Neuron (in vitro differentiated cells): Measurements from ENCODE around the gene HHLA2.

ENCODE experiments used
- H2AFZ ChIP-seq: one replicate; pipeline ENCODE4 v1.6.1; 2013; ENCODE audit warnings: low read depth, mild to moderate bottlenecking, inconsistent platforms, low read length, moderate library complexity
- H3K27me3 ChIP-seq: one replicate; pipeline ENCODE4 v1.6.1; 2013; ENCODE audit warnings: low read length; ENCODE audit not compliant: insufficient read depth
- H3K36me3 ChIP-seq: one replicate; pipeline ENCODE4 v1.6.1; 2013; ENCODE audit warnings: low read length; ENCODE audit not compliant: insufficient read depth
- H3K4me1 ChIP-seq: one replicate; pipeline ENCODE4 v1.6.1; 2013; ENCODE audit warnings: low read length; ENCODE audit not compliant: insufficient read depth
- H3K4me3 ChIP-seq: 2 replicates; pipeline ENCODE4 v1.5.1; 2013; ENCODE audit warnings: mild to moderate bottlenecking, low read length, moderate library complexity
- H3K9me3 ChIP-seq: one replicate; pipeline ENCODE4 v1.6.1; 2013; ENCODE audit warnings: low read length

Gene HHLA2

DNA sequence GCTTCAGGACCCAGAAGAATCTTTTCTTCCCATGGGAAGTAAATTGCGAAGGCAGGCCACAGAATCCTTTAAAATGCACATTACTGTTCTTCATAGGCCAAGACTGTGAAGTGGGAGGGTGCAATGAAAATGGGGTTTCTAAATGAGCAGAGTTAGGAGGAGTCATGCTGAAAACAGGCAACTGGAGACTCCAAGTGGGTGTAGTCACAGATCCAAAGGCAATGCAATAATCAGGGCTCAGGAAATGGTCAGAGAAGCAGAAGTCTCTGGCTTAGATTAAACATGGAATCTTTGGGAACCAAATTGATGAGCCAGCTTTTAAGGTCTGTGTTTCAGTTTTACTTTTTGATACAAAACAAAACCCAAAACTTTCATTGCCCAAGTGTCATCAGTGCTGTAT is 37.6 kb downstream of the HHLA2 start:
- H3K27me3 ChIP-seq = no peaks in the 10 kb centered on the region
- no peak overlapping the region for H3K4me3 ChIP-seq
- H3K9me3 ChIP-seq = no peaks in the 10 kb centered on the region
- no peaks in the 10 kb centered on the region for H3K36me3 ChIP-seq
- H2AFZ ChIP-seq = no peak overlapping the region
- no peaks in the 10 kb centered on the region for H3K4me1 ChIP-seq

DNA sequence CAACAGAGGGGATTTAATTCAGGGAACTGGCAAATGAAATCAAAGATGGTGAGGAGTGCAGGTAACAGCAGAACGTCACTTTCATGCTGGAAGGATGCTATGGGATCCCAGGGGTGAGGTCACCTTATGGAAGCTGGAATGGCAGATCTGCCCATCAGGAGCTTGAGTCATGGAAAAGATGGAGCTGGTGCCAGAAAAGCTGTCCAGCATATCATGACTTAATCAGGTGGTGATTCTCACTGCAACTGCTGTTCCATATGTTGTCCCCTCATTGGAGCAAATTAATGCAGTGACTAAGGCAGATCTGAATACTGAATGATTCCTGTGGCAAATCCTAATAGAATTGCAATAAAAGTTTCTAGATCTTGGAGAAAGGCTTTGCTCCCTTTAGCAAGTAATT is 38.4 kb downstream of the HHLA2 start:
- Histone ChIP-seq H3K27me3 (no peaks in the 10 kb centered on the region), H3K36me3 (no peaks in the 10 kb centered on the region), H3K9me3 (no peaks in the 10 kb centered on the region), H3K4me3 (no peak overlapping the region), H2AFZ (no peak overlapping the region), H3K4me1 (no peaks in the 10 kb centered on the region)

DNA sequence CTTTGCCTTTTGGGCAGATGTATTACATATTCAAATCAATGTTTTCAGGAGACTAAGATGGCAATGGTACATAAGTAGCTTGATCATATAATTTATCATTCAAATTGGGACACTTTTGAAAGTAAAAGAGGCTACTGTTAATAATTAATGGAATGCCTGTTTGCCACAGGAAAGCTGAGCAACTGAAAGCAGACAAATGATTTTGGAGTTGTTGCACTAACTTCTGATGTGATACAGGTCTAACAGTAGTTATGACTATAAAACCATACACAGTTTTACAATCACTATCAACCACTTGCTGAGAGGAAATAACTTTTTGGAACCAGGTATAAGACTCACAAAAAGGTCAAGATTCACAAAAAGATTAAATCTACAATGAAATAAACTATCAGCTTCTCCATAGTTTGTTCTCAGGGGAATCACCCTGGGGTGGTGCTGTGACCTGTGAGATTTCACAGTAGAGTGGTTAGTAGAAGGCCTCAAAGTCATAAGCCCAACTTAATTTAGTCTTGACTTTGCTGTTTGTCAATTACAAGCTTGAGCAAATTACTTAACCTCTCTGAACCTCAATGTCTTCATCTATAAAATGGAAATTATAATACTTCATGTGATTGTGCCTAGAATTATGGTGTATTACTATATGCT is 42.7 kb downstream of the HHLA2 start:
- Histone ChIP-seq H3K4me3 (no peak overlapping the region), H2AFZ (no peak overlapping the region), H3K36me3 (no peaks in the 10 kb centered on the region), H3K4me1 (no peaks in the 10 kb centered on the region), H3K27me3 (no peaks in the 10 kb centered on the region), H3K9me3 (no peaks in the 10 kb centered on the region)

DNA sequence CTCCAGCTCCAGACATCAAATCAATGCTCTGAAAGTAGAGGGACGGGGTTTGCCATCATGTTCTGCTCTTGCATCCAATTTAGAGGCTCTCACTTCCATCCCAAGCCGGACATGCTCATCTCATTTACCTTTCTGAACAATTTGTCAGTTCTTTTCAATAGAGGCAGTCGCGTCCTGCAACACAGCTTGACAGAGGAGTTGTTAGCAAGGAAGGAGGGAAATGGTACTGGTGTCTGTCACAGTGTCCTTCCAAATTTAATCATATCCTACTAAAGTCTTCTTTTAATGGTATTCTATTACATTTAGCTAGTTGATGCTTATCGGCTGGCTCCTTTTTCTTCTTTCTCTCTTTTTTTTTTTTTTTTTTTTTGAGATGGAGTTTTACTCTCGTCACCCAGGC is 45.6 kb downstream of the HHLA2 start:
- H3K27me3 ChIP-seq = no peaks in the 10 kb centered on the region
- peaks cover 16% of the 10 kb centered on the region for H3K4me1 ChIP-seq
- no peaks in the 10 kb centered on the region for H3K9me3 ChIP-seq
- no peak overlapping the region for H2AFZ ChIP-seq
- H3K36me3 ChIP-seq = no peaks in the 10 kb centered on the region
- no peak overlapping the region for H3K4me3 ChIP-seq

DNA sequence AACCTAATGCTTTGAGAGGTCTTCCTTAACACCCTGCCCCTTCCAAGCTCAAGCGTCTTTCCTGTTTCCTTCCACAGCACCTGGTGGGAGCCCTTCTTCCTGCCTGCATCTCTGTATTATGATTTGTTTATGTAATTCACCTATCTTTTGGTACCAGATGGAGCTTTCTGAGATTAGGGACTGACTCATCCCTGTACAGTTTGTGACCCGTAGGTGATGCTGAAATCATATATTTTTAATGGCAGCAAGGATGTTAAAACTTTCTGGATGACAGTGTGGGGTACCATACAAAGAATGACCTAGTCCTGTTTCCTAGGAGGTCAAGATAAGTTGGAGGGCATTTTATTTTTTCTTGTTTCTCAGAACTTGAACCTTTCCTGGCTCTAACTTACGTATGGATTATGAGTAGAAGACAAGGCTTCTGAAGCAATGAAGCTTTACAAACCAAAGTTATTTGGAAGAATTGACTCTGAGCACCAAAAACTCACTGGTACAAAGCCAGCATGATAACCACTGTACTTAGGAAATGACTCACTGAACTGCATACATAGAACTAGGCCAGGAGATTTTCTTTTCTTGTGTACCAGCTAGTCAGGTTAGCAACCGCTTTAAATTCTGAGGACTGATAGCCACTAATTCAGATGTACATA is 46.6 kb downstream of the HHLA2 start:
- Histone ChIP-seq H2AFZ (no peak overlapping the region), H3K36me3 (no peaks in the 10 kb centered on the region)

DNA sequence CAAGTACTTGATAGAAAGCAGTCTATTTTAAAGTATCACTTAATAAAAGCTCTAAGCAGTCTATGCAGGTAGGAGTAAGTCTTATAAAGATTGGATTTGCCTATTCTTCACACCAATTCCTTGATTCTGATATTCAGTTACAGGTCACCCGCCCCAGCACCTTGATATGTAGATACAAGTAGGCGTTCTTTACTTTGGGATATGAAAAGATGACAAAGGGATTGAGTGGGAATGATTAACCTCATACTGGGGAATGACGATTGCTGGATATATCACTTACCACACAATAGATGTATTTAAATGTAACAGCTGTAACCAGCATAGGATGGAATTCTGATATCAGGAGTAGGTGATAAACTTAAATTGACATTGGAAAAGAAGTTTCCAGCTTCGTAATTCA is 47.1 kb downstream of the HHLA2 start:
- no peaks in the 10 kb centered on the region for H3K9me3 ChIP-seq
- H3K36me3 ChIP-seq = no peaks in the 10 kb centered on the region
- no peaks in the 10 kb centered on the region for H3K27me3 ChIP-seq
- H3K4me1 ChIP-seq = peaks cover 18% of the 10 kb centered on the region
- no peak overlapping the region for H2AFZ ChIP-seq
- H3K4me3 ChIP-seq = no peak overlapping the region

More for the DNA sequence above, 46.6 kb downstream of the HHLA2 start:
- H3K27me3 ChIP-seq = no peaks in the 10 kb centered on the region
- H3K4me3 ChIP-seq = no peak overlapping the region
- H3K9me3 ChIP-seq = no peaks in the 10 kb centered on the region
- H3K4me1 ChIP-seq = peaks cover 18% of the 10 kb centered on the region

DNA sequence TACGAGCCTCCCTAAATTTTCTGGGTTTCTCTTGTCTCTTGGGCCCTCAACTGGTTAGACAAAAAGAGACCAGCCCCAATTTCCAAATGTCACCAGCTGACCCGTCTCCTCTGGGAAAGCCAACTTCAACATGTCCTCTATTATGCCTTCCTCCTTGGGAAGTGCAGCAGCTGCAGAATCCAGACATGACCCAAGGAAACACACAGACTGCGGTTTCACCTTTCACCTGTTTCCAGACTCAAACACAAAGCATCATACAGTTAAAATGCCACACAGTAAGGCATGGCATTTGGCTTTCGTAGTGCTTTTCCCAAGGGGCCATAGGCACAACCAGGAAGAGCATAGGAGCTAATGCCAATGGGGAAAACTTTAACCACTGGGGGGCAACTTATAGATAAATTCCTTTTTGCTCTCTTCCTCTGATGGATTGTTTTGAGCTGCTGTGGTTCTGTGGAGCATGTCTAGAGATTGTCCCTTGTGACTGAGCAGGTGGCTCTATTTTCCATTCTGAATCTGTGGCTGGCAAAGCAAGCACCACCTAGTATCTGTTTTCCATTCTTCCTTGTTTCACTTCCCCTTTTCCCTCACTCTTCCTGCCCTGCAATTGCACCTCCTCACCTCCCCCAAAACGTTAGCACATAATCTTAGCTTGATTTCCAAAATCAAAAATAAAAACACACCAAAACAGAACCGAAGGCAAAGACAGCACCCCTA is 49.3 kb downstream of the HHLA2 start:
- no peaks in the 10 kb centered on the region for H3K9me3 ChIP-seq
- no peaks in the 10 kb centered on the region for H3K36me3 ChIP-seq
- H2AFZ ChIP-seq = no peak overlapping the region
- no peak overlapping the region for H3K4me3 ChIP-seq
- peaks cover 18% of the 10 kb centered on the region for H3K4me1 ChIP-seq
- no peaks in the 10 kb centered on the region for H3K27me3 ChIP-seq

DNA sequence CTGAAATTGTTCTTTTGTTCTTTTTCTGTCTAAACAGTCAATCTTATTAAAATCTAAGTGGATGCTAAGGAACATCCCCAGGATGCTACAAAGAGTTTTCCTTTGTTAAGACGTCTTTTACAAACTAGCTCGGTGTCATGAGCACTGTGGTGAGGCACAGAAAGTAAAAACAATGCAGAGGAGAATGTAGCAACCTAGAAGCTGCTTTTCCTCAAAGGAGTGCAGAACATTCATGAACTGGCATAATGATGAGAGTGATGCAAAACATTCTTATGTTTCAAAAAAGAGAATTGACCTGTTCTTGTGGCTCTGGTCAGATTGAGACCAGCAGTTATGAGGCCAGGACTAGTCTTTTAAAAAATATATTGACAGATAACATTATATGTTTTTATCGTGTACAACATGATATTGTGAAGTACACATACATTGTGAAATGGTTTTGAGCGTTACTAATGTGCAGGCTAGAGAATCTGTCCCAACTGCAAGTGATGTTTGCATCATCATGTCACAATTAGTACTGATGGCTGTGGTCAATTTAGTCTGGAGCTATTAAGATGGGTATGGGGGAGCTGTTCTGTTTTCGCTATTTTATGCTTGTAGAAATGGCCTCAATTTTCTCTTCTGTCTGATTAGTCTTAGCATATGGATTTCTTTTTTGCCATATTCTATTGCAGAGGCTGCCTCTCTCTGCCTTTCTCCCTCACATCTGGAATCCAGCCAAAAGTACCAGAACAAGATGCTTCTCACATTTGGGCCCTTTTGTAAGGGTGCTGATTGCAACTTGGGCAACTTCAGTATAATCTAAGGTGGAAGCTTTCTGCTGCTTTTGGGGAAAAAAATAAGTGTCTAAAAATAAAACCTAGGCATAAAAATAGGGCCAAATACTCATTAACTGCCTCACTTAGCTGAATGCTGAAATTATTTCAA is 50.2 kb downstream of the HHLA2 start:
- H3K9me3 ChIP-seq = no peaks in the 10 kb centered on the region
- H2AFZ ChIP-seq = no peak overlapping the region
- peaks cover 18% of the 10 kb centered on the region for H3K4me1 ChIP-seq
- no peak overlapping the region for H3K4me3 ChIP-seq
- H3K36me3 ChIP-seq = no peaks in the 10 kb centered on the region
- H3K27me3 ChIP-seq = no peaks in the 10 kb centered on the region

DNA sequence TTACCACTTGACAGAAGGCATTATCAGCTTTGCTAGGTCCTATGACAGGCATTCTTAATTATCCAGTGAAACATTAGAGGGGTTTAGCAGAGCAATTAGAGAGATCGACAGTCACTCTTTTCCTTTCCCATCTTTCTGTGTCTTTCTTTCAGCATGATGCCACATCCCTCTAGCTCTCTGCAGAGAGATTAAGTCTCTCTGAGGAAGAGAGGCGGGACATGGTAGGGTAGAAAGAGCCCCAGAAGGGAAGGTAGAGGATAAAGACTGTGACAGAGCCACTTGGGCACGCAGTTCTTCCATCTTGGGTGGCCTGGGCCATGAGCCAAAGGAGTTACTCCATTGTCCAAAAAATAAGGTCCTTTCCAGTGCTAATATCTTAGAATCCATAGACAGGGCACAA is 55.8 kb downstream of the HHLA2 start:
- Histone ChIP-seq H3K4me1 (no peaks in the 10 kb centered on the region), H3K36me3 (no peaks in the 10 kb centered on the region), H3K27me3 (no peaks in the 10 kb centered on the region), H2AFZ (no peak overlapping the region), H3K9me3 (no peaks in the 10 kb centered on the region), H3K4me3 (no peak overlapping the region)

DNA sequence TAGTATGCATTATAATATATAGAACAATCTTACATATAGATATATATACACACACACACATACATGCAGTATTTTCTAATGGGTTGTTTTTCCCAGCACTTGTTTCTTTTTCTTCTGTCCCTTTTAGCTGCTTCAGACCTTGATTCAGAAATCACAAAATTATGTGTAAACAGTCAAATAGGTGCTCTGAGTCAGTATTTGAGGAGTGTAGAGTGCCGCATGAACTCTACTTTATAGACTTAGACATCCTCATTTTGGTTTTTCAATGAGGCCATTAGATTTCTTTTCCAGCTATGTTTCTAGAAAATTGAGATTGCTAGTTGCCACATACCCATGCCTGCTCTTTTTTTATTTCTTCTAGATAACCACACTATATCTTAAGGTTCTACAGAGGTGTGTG is 58.2 kb downstream of the HHLA2 start:
- H3K4me1 ChIP-seq = no peaks in the 10 kb centered on the region
- H2AFZ ChIP-seq = no peak overlapping the region
- no peaks in the 10 kb centered on the region for H3K36me3 ChIP-seq
- H3K4me3 ChIP-seq = no peak overlapping the region
- peaks cover 2% of the 10 kb centered on the region for H3K27me3 ChIP-seq
- no peaks in the 10 kb centered on the region for H3K9me3 ChIP-seq

DNA sequence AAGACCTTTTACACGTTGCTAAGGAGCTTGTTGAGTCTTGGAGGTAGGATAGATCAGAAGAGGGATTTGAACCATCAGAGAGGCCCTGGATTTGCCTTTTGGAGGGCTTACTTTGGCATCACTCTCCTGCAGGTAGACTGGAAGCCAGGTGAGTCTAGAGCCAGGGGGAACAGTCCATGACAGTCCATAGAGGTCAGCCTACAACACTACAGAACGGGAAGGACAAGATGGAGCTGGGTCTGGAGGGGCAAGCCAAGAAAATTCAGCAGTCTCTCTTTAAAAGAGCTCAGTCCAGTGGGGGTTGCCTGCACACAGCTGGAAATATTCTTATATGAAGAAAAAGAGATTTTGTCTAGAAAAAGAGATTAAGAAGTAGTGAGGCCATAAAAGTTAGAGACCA is 60.7 kb downstream of the HHLA2 start:
- Histone ChIP-seq H2AFZ (no peak overlapping the region), H3K36me3 (no peaks in the 10 kb centered on the region), H3K4me1 (no peaks in the 10 kb centered on the region), H3K4me3 (no peak overlapping the region), H3K9me3 (no peaks in the 10 kb centered on the region), H3K27me3 (peaks cover 2% of the 10 kb centered on the region)

DNA sequence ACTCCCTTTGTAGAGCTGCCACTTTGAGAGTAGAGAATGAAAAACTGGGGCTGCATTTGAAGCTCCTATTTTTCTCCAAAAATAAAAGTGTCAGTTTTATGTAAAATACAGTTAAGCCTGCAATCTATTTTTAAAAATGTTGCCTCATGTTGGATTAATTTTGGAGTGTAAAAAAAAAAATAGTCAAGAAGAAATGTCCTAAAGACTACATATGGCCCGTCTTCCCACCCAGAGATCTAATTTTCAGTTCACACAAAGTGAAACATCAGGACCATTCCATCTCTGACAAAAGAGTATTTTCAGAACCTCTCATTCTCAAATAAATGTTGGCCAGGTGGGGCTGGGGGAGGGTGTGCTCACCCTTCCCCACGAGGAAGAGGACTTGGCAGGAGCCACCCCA is 62.7 kb downstream of the HHLA2 start:
- Histone ChIP-seq H2AFZ (no peak overlapping the region), H3K36me3 (no peaks in the 10 kb centered on the region), H3K9me3 (no peaks in the 10 kb centered on the region), H3K4me1 (no peaks in the 10 kb centered on the region), H3K27me3 (peaks cover 2% of the 10 kb centered on the region), H3K4me3 (no peak overlapping the region)

DNA sequence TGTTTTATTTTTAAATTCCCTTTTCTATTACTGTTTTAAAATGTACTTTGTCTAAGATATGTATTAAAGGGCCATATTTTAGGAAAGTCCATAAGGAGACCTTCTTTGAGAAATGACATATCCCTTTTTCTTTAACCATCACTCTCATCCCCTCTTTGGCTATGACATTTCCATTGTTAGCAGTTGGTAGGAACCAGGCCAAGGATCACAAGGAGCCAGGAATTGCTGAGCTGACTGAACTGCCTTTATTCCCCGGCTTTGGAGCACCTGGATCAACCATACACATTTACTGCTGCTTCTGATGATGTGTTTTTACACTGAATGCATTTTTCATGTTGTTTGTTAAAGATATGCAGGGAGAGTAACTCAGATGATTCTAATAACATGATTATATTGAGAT is 79.7 kb downstream of the HHLA2 start:
- Histone ChIP-seq H3K4me1 (no peaks in the 10 kb centered on the region), H3K36me3 (no peaks in the 10 kb centered on the region), H3K4me3 (no peak overlapping the region), H2AFZ (no peak overlapping the region), H3K27me3 (no peaks in the 10 kb centered on the region), H3K9me3 (no peaks in the 10 kb centered on the region)
